ENCODE measurements around the gene SIGLEC1. TPM values are rescaled to one million over a fixed set of nuclear protein-coding genes. Genes with fewer than 3 reads are reported as not detected.

The SIGLEC1 gene
- total RNA-seq, 1 experiment from 2014 or later, result 0.17 TPM

DNA sequence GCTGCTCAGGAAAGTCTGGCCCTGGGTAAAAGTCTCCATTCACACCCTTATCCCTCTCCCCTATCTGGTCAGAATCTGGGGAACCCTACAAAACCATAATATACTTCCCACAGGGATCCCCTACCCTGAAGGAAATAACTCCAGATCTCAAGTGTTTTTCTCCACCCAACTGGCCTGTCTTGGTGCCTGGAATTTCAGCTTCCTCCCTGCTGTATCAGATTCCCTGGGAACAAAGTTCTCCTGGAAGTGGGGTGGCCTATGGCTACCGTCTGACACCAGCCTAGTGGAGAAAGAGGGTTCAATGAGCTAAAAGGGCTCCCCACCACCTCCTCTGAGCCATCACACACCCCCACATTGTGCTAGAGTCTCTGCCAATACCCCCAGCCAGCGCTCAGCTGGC lies 35.1 kb upstream of the SIGLEC1 start (continued):
- TF ChIP-seq, protein P1, sequence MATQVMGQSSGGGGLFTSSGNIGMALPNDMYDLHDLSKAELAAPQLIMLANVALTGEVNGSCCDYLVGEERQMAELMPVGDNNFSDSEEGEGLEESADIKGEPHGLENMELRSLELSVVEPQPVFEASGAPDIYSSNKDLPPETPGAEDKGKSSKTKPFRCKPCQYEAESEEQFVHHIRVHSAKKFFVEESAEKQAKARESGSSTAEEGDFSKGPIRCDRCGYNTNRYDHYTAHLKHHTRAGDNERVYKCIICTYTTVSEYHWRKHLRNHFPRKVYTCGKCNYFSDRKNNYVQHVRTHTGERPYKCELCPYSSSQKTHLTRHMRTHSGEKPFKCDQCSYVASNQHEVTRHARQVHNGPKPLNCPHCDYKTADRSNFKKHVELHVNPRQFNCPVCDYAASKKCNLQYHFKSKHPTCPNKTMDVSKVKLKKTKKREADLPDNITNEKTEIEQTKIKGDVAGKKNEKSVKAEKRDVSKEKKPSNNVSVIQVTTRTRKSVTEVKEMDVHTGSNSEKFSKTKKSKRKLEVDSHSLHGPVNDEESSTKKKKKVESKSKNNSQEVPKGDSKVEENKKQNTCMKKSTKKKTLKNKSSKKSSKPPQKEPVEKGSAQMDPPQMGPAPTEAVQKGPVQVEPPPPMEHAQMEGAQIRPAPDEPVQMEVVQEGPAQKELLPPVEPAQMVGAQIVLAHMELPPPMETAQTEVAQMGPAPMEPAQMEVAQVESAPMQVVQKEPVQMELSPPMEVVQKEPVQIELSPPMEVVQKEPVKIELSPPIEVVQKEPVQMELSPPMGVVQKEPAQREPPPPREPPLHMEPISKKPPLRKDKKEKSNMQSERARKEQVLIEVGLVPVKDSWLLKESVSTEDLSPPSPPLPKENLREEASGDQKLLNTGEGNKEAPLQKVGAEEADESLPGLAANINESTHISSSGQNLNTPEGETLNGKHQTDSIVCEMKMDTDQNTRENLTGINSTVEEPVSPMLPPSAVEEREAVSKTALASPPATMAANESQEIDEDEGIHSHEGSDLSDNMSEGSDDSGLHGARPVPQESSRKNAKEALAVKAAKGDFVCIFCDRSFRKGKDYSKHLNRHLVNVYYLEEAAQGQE (IDR thresholded peaks at IDR 0.05; ENCODE audit: low read depth), result no peak
- no peak for TF ChIP-seq POLR2AphosphoS5 (IDR thresholded peaks at IDR 0.05; ENCODE audit: low read depth, low read length)
- TF ChIP-seq FOSL1 (IDR thresholded peaks at IDR 0.05; ENCODE audit: low read depth), result no peak
- no peak for TF ChIP-seq SIN3A (IDR thresholded peaks at IDR 0.05; ENCODE audit: low read depth)
- TF ChIP-seq CBX3 (IDR thresholded peaks at IDR 0.05; ENCODE audit: low read depth), result no peak
- TF ChIP-seq, protein P2, sequence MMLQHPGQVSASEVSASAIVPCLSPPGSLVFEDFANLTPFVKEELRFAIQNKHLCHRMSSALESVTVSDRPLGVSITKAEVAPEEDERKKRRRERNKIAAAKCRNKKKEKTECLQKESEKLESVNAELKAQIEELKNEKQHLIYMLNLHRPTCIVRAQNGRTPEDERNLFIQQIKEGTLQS (IDR thresholded peaks at IDR 0.05), result no peak

DNA sequence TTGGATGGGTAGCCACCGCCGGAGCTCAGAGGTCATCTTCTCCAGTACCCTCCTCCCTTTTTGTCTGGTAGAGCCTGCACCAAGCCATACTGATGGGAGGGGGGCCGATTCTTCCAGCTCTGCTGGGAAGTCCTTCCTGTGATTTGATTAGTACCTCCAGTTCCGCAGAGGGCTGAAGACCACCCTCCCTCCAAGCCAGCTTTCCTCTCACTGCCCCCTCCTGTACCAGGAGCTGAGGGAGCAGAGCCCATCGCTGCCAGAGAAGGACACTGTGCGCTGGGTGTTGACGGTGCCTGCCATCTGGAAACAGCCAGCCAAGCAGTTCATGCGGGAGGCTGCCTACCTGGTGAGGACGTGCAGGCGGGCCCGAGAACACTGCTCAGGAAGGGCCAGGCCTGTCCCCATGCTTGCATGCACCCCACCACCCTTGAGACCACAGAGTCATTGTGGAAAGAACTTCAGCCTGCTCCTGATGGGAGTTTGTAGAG lies 33.3 kb upstream of the SIGLEC1 start:
- Histone ChIP-seq H3K27me3 (ENCODE audit: insufficient read depth, low read length) (no peaks in the 10 kb centered on the region), H2AFZ (ENCODE audit: low read depth, low read length, poor library complexity, severe bottlenecking) (no peak overlapping the region), H3K9me2 (ENCODE audit: insufficient read depth) (no peaks in the 10 kb centered on the region), H3K79me2 (ENCODE audit: insufficient read depth, low read length) (no peaks in the 10 kb centered on the region), H3K36me3 (ENCODE audit: control insufficient read depth in 1 of 2, insufficient read depth in 2 of 2, low read length in 2 of 2) (no peaks in the 10 kb centered on the region; a peak in 1 of 4 replicates), H3K4me3 (replicated peaks in 1 of 2; ENCODE audit: low read depth in 1 of 2, low read length in 2 of 2) (no peak overlapping the region), H3K4me1 (ENCODE audit: control insufficient read depth in 1 of 2, insufficient read depth in 2 of 2, low read length in 2 of 2) (peaks cover 9 to 23% of the 10 kb centered on the region in 2 experiments), H3K4me2 (ENCODE audit: low read length) (peak overlapping the region; percentile 88; the same call in 1 of the 2 replicates), H4K20me1 (ENCODE audit: insufficient read depth) (no peaks in the 10 kb centered on the region), H3K27ac (ENCODE audit: low read depth, low read length) (no peak overlapping the region), H3K9me3 (ENCODE audit: control insufficient read depth in 1 of 2, insufficient read depth in 1 of 2, low read depth in 1 of 2, low read length in 2 of 2) (no peaks in the 10 kb centered on the region), H3K9ac (ENCODE audit: low read length) (no peak overlapping the region)
- ATAC-seq, result no peak
- DNase-seq (ENCODE audit: low read depth, low spot score), result no peak
- intact Hi-C loops (cut with micrococcal nuclease), result loop anchor here (2.0 kb wide), 1 partner anchor 69 kb away; no protein-coding TSS in a partner anchor
- no TSS peak for BruUV-seq (replicated peaks)
- ChIA-PET CTCF (interaction anchor here (0.9 to 1.8 kb wide), 5 partner anchors 9 to 268 kb away, joined by 3 to 13 read pairs (median 5); no protein-coding TSS in a partner anchor), RAD21 (ENCODE audit: low non-redundant PET in 1 of 2, low total read pairs in 2 of 2, uncharacterized antibody in 2 of 2, unreplicated experiment in 2 of 2) (interaction anchor here in 1 of 2 experiments (1.0 kb wide), 1 partner anchor 30 kb away, joined by 3 read pairs; no protein-coding TSS in a partner anchor), POLR2A (interaction anchor here (0.9 kb wide), 1 partner anchor 22 kb away, joined by 4 read pairs; the partner anchor contains the start of gene ADISSP)
- TF ChIP-seq EGR1 (IDR thresholded peaks at IDR 0.05; ENCODE audit: low read depth) (no peak), SRF (IDR thresholded peaks at IDR 0.05; ENCODE audit: low read depth) (no peak), YY1 (IDR thresholded peaks at IDR 0.05; ENCODE audit: extremely low read depth, insufficient replicate concordance, low read depth, low read length) (no peak), POLR2A (IDR thresholded peaks at IDR 0.05; ENCODE audit: borderline replicate concordance, extremely low read depth, insufficient read depth, insufficient read length) (no peak), CBX3 (IDR thresholded peaks at IDR 0.05; ENCODE audit: low read depth) (no peak), JUND (IDR thresholded peaks at IDR 0.05) (no peak), ELF1 (IDR thresholded peaks at IDR 0.05; ENCODE audit: borderline replicate concordance, low read depth) (no peak), EZH2phosphoT487 (IDR thresholded peaks at IDR 0.05; ENCODE audit: borderline replicate concordance) (no peak), FOSL1 (IDR thresholded peaks at IDR 0.05; ENCODE audit: low read depth) (no peak)
- TF ChIP-seq, protein P1 (IDR thresholded peaks at IDR 0.05; ENCODE audit: low read depth), result no peak
- TF ChIP-seq, protein P3, sequence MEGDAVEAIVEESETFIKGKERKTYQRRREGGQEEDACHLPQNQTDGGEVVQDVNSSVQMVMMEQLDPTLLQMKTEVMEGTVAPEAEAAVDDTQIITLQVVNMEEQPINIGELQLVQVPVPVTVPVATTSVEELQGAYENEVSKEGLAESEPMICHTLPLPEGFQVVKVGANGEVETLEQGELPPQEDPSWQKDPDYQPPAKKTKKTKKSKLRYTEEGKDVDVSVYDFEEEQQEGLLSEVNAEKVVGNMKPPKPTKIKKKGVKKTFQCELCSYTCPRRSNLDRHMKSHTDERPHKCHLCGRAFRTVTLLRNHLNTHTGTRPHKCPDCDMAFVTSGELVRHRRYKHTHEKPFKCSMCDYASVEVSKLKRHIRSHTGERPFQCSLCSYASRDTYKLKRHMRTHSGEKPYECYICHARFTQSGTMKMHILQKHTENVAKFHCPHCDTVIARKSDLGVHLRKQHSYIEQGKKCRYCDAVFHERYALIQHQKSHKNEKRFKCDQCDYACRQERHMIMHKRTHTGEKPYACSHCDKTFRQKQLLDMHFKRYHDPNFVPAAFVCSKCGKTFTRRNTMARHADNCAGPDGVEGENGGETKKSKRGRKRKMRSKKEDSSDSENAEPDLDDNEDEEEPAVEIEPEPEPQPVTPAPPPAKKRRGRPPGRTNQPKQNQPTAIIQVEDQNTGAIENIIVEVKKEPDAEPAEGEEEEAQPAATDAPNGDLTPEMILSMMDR (IDR thresholded peaks at IDR 0.05 in 2 of 3, conservative IDR thresholded peaks at IDR 0.05 in 1 of 3; ENCODE audit: borderline replicate concordance in 1 of 3, insufficient read depth in 1 of 3, low read depth in 2 of 3, low read length in 2 of 3), result no peak
- TF ChIP-seq, protein P4, sequence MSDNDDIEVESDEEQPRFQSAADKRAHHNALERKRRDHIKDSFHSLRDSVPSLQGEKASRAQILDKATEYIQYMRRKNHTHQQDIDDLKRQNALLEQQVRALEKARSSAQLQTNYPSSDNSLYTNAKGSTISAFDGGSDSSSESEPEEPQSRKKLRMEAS (IDR thresholded peaks at IDR 0.05), result no peak
